HG02571 (cell line): ENCODE data around the gene ZNF101.
A peak's percentile ranks its signal among the peaks of the same experiment; 100 is the strongest.

Experiments used
- ATAC-seq: cut with Tn5 transposase; IDR thresholded peaks from one replicate; pipeline ENCODE4 v1.9.1; 2021; ENCODE audit warnings: mild to moderate bottlenecking, moderate library complexity; ENCODE audit not compliant: unreplicated experiment

The ZNF101 gene

GRCh38 chr19:19637523-19638251, 31.0 kb upstream of the ZNF101 start:
- no peak for ATAC-seq

- no peak for ATAC-seq
These were observed 26.0 kb upstream of the ZNF101 start for GRCh38 chr19:19642506-19643157.

GRCh38 chr19:19643158-19644053, 25.2 kb upstream of the ZNF101 start, which contains the start of gene GMIP:
TSS of gene GMIP (minus strand) at chr19:19643657. CDS start at chr19:19643529, 128 bp downstream.
- peak; percentile 71 for ATAC-seq

DNA sequence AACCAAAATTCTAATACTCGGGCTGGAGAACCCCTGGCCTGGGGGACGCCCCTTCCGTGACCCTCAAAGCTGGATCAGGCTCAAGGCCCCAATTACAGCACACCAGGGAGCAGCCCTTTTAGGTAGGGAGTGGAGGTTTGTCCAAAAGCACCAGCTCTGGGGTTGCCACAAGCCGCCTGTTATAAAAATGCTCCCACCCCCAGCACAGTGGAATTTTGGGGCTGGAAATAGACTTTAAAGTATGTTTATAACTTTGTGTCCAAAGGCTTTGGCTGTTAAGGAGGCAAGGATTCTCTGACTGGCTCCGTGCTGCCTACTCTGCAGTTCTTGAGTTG, 24.6 kb upstream of the ZNF101 start:
- ATAC-seq = no peak

DNA sequence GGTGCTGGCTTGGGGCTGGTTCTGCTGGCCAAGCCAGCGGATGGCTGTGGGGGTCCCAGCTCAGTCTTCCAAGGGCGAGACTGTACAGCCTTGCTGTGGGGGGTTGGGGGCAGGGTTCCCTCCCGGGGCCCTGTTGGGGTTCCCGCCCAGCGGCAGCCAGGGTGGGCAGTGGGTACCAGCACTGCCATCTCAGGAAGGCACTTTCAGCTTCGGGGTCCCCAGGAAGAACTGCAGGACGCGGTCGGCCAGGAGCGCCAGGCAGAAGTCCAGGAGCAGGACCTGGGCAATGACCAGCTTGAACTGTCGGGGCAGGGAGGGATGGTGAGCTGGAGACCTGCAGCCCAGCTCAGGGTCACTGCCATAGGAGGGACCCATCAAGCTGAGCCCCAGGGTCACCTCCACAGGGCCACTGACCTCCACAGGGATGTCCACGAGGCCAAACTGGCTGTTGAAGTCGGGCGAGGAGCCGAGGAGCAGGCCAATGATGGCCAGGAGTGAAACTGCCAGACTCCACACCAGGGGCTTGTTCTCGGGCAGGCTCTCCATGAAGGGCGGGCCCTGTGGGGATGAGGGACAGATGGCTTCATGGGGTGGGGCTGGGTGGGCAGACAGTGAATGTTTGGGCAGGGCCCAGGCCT, 23.3 kb upstream of the ZNF101 start:
- no peak for ATAC-seq

- ATAC-seq = no peak
These were observed 21.4 kb upstream of the ZNF101 start for GRCh38 chr19:19647037-19647835.

DNA sequence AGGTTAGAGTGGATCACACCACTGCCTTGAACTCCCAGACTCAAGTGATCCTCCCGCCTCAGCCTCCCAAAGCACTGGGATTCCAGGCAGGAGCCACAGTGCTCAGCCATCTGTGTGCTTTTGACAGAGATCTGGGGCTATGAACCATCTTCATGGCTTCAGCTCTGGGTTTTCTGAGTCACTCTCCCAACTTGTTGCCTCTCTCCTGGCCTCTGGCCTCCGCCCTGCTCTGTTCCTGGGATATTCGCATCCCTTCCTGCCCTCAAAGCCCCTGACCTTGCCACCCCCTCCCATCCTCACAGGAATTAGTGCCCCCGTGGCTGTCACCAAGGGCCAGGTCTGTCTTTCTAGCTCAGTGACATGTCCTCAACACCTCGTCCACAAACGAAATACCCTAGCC, 19.5 kb upstream of the ZNF101 start:
- ATAC-seq = no peak

DNA sequence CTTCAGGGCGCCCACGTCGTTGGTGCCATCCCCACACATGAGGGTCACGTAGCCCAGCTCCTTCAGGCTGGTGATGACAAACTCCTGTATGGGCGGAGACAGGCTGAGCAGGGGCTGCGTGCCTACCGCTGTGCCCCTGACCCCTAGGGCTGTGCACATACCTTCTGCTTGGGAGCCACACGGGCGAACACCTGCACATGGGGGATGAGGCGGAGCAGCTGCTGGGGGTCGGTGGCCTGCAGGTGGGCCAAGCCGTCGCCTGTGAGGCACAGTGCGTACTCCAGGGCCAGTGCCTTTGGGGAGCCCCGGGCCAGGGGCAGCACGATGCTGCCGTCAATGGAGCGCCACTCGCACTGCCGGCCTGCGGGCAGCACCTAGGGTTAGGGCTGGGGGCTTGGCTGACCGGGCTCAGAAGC, 19.1 kb upstream of the ZNF101 start:
- no peak for ATAC-seq

DNA sequence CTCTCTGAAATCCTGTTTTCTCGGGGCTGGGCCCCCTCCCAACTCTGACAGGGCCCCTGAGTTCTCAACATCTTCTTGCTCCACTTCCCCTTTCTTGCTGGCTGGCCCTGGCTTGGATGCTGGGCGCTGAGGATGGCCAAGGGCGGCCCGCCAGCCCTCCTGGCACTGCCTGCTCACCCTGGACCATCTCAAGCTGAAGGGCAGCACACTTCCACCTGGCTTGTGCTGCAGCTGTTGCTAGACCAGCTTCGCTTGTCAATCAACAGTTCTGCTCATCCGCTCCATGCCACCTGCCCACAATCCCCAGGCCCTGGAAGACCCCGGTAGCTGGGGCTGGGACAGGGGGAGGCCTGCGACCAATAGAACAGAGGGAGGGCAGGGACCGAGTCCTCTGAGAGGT, 18.3 kb upstream of the ZNF101 start:
- ATAC-seq = no peak

DNA sequence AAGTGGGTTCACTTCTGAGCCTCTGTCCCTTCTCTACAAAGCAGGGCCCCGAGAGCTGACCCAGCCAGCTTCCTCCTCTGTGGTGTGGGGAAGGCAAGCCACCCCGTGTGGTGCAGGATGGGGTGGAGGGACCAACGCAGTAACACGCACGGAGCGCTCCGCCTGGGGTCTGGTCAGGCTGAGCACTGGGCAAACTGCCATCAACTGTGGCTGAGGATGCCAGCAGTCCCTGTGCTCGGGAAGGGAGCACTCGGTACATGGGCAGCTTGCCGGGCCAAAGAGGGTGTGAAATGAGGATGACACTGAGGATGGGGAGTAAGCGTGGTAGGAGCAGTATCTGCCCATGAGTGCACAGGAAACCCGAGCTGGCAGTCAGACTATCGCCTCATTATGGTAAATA, 17.6 kb upstream of the ZNF101 start:
- no peak for ATAC-seq

DNA sequence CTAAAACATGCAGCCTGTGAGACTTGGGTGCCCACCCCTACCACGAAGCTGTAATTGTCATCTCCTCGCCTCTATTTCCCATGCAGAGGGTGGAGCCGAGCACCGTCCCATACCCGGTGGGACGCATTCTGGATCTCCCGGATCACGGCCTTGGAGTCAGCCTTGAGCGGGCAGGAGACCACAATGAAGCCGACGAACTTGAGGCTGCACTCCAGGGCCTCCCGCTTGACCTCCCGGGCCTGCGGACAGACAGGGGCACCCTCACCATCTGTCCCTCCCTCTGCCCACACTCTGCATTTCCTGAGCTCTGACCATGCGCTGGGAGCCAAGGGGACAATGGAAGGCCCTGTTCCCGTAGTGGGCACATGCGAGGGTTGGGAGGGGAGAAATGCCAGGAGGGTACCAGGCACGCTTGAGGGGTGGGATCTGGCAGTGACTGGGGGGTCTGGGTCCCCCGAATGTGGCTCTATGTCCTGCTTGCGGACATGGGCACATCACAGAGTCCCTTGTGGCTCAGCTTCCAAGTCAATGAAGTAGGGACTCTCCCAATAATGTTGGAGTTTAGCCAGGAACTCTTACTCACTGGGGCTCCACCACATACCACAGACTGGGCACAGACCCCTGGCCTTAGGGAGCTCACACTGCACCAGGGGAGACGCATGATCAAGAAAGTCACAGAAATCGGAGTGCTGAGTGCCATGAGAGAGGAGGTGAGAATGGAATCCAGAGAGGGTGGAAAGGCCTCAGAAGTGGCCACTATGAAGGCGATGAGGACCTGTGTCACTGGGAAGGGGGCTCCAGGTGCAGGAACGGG, 15.9 kb upstream of the ZNF101 start:
- no peak for ATAC-seq

DNA sequence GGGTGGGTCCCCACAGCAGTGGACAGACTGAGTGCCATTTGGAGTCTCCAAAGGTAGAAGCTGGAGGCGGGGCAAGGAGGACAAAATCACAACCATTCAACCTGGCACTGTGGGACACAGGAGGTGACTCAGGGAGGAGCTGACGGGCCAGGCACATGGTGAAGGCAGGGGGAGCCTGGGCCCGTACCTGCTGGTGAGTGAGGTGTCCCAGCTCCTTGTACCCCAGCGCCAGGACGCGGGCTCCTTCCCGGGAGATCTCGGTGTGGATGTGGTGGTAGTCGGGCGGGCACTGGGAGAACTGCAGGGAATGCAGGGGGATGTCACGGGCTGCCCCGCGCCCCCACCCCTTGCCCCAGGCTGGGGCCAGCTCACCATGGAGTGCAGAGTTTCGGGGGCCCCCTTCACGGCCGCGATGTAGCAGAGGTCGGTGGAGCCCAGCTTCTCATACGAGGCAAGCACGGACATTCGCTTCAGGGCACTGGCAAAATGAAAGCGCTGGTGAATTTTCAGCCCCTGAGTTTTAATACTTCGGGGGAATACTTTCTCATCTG, 15.0 kb upstream of the ZNF101 start:
- no peak for ATAC-seq

DNA sequence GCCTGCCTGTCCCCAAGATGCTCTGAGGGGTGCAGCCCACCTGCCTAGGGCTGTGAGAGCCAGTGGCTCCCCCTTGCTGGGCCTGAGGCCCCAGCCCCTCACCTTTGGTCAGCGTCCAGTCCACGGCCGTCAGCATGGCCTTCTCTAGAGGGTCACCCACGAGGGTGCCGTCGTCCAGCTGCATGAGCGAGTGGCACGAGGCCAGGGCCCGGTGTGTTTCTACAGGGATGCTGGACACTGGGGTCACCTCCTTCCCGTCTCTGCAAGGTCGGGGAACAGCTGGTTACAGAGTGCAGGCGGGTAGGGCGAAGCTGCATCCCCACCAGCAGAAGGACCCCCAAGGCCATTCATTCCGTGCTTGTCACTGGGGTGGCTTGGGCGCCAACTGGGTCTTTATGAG, 14.2 kb upstream of the ZNF101 start:
- no peak for ATAC-seq

DNA sequence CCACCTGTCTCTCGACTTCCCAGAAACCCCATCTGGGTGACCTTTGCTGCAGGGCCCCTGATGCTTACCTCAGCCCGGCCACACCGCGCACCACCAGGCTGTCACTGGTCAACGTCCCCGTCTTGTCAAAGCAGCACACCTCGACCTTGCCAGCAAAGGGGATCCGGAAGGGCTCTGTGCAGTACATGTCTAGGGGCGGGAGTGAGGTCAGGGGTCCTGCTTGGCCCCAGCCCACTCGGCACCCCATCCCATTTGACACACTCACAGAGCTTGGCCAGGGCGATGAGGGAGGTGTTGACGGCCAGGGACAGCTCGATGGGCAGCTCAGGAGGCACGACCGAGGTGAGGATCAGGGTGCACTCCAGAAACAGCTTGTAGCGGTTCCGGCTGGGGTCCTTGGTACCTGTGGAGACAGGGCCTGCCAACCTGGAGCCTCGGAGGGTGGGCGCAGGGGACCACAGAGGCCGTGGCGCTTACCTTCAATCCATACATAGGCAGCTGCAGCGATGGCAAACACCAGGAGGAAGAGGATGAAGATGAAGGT, 13.5 kb upstream of the ZNF101 start:
- no peak for ATAC-seq

DNA sequence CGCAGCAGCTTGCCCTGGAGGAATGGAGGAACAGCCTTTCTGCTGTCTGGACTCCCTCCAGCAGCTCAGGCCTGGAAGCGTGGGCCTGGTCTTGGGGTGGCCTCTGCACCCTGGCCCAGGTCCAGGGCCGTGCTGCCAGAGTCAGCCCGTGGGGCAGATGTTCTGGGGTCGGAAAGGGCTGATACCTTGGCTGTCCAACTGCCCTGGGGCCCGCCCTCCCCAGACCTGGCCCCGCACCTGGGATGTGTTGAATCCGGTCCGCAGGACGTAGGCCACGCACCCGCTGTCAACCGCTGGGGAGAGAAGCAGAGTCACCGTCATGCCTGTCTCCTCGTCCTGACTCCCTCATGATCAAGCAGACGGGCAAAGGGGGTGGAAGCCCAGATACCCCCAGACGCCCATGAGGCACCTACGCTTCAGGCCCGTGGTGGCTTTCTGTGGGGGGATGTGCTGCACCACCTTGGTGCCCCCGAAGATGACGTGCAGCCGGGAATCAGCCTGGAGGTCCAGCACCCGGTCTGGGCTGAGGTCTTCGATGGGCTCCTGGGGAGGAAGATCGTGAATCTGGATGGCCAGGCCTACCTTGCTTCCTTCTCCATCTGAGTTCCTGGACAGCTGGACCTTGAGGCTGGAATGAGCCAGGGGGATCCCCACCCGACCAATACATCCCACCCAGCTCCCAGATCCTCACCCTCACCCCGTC, 12.8 kb upstream of the ZNF101 start:
- no peak for ATAC-seq

- ATAC-seq = no peak
These were observed 11.9 kb upstream of the ZNF101 start for GRCh38 chr19:19656451-19657396.

- no peak for ATAC-seq
These were observed 11.2 kb upstream of the ZNF101 start for GRCh38 chr19:19657397-19657783.
